HCT116 (cell line): ENCODE data around the gene OPALIN. TPM values are rescaled to one million over a fixed set of nuclear protein-coding genes. Genes with fewer than 3 reads are reported as not detected.

ENCODE experiments used
- ATAC-seq: fragments of 200-7000 bp; cut with Tn5 transposase; 2 replicates; pipeline ENCODE4 v1.9.1; 2020; ENCODE audit warnings: mild to moderate bottlenecking, moderate library complexity
- BruUV-seq: library from RNA; stranded (reverse); fragments of 400-500 nt; replicated peaks from 2 replicates; lab custom pipeline; 2021; lab: Mats Ljungman, UMichigan
- CTCF ChIA-PET: fragments of 300-600 bp; sonication (Branson Sonifier 250); formaldehyde crosslinking; loops from one replicate; lab custom pipeline; 2021; ENCODE audit warnings: antibody characterized with exemption; lab: Charles Lee
- POLR2A ChIA-PET: fragments of 300-600, 350-600 bp; sonication (Branson Sonifier 250); formaldehyde crosslinking; loops from one replicate; lab custom pipeline; 2021; ENCODE audit warnings: antibody characterized with exemption; lab: Charles Lee
- RAD21 ChIA-PET, 2 experiments: fragments of 300-600 bp; sonication (Branson Sonifier 250); formaldehyde crosslinking; loops; one replicate each; lab custom pipeline; 2023; ENCODE audit warnings: low total read pairs in 2 of 2; ENCODE audit not compliant: uncharacterized antibody in 2 of 2, unreplicated experiment in 2 of 2, low non-redundant PET in 1 of 2; lab: Charles Lee
- DNase-seq: peaks from one replicate; pipeline ENCODE4 v3.0.0-alpha.2; 2010; ENCODE audit warnings: low read depth, low spot score
- H2AFZ ChIP-seq: fragments of 200-600 bp; shearing (Covaris generic), sonication (generic); 2 replicates; pipeline ENCODE4 v1.6.1; 2017; ENCODE audit warnings: low read depth, mixed run types, mixed read lengths, antibody characterized with exemption, low read length; ENCODE audit not compliant: poor library complexity, severe bottlenecking
- H3K27ac ChIP-seq: 2 replicates; pipeline ENCODE4 v1.5.1; 2012; ENCODE audit warnings: low read depth, low read length
- H3K27me3 ChIP-seq: fragments of 200-600 bp; sonication (generic); 2 replicates; pipeline ENCODE4 v1.6.1; 2016; ENCODE audit warnings: mixed run types, low read length, mixed read lengths; ENCODE audit not compliant: insufficient read depth
- H3K36me3 ChIP-seq, 2 experiments: fragments of 200-500 bp in 1 of 2; fragments of 200-600 bp in 1 of 2; sonication (Bioruptor generic) in 1 of 2; sonication (generic) in 1 of 2; 2 replicates each; pipeline versions ENCODE4 v1.5.1 to v1.6.1; 2014 to 2016; ENCODE audit warnings: low read length in 2 of 2, inconsistent platforms in 1 of 2, mixed read lengths in 1 of 2, mixed run types in 1 of 2; ENCODE audit not compliant: insufficient read depth in 2 of 2, control insufficient read depth in 1 of 2
- H3K4me1 ChIP-seq, 2 experiments: fragments of 200-600 bp in 1 of 2; sonication (generic) in 1 of 2; 2 replicates each; pipeline versions ENCODE4 v1.5.1 to v1.6.1; 2012 to 2017; ENCODE audit warnings: low read length in 2 of 2, inconsistent platforms in 1 of 2, mild to moderate bottlenecking in 1 of 2, mixed read lengths in 1 of 2, mixed run types in 1 of 2, moderate library complexity in 1 of 2; ENCODE audit not compliant: insufficient read depth in 2 of 2, control insufficient read depth in 1 of 2
- H3K4me2 ChIP-seq: fragments of 200-600 bp; sonication (generic); 2 replicates; pipeline ENCODE4 v1.6.1; 2017; ENCODE audit warnings: mixed run types, low read length, mixed read lengths
- H3K4me3 ChIP-seq, 2 experiments: fragments of 200-600 bp in 1 of 2; sonication (generic) in 1 of 2; replicated peaks in 1 of 2; 2 replicates each; pipeline ENCODE4 v1.5.1; 2011 to 2016; ENCODE audit warnings: low read length in 2 of 2, control low read depth in 1 of 2, low read depth in 1 of 2, mild to moderate bottlenecking in 1 of 2, mixed read lengths in 1 of 2, mixed run types in 1 of 2
- H3K79me2 ChIP-seq: fragments of 200-600 bp; sonication (generic); 2 replicates; pipeline ENCODE4 v1.6.1; 2017; ENCODE audit warnings: mild to moderate bottlenecking, mixed run types, low read length, moderate library complexity, mixed read lengths; ENCODE audit not compliant: insufficient read depth
- H3K9ac ChIP-seq: fragments of 200-600 bp; sonication (generic); 2 replicates; pipeline ENCODE4 v1.6.1; 2016; ENCODE audit warnings: low read length, mixed read lengths
- H3K9me2 ChIP-seq: fragments of 200-600 bp; sonication (generic), shearing (Covaris generic); 2 replicates; pipeline ENCODE4 v1.6.1; 2017; ENCODE audit warnings: mixed run types, mild to moderate bottlenecking, moderate library complexity; ENCODE audit not compliant: insufficient read depth
- H3K9me3 ChIP-seq, 2 experiments: fragments of 200-500 bp in 1 of 2; fragments of 200-600 bp in 1 of 2; sonication (Bioruptor generic) in 1 of 2; sonication (generic) in 1 of 2; 2 replicates each; pipeline ENCODE4 v1.6.1; 2014 to 2017; ENCODE audit warnings: low read length in 2 of 2, mixed read lengths in 2 of 2, inconsistent platforms in 1 of 2, low read depth in 1 of 2, mild to moderate bottlenecking in 1 of 2, mixed run types in 1 of 2, moderate library complexity in 1 of 2; ENCODE audit not compliant: control insufficient read depth in 1 of 2, insufficient read depth in 1 of 2
- H4K20me1 ChIP-seq: fragments of 200-600 bp; sonication (generic), shearing (Covaris generic); 2 replicates; pipeline ENCODE4 v1.6.1; 2017; ENCODE audit warnings: mixed run types, mild to moderate bottlenecking, moderate library complexity; ENCODE audit not compliant: insufficient read depth
- ATF3 ChIP-seq: IDR thresholded peaks from 2 replicates; pipeline ENCODE4 v1.6.1; 2012
- CBX3 ChIP-seq: IDR thresholded peaks from 2 replicates; pipeline ENCODE4 v1.6.1; 2012; ENCODE audit warnings: low read depth
- EGR1 ChIP-seq: IDR thresholded peaks from 2 replicates; pipeline ENCODE4 v1.6.1; 2012; ENCODE audit warnings: low read depth
- EZH2 ChIP-seq: fragments of 200-600 bp; sonication (generic); IDR thresholded peaks from 2 replicates; pipeline ENCODE4 v1.6.1; 2017; ENCODE audit warnings: antibody characterized with exemption, mixed run types
- FOSL1 ChIP-seq: IDR thresholded peaks from 2 replicates; pipeline ENCODE4 v1.6.1; 2012; ENCODE audit warnings: low read depth
- JUND ChIP-seq: IDR thresholded peaks from 2 replicates; pipeline ENCODE4 v1.6.1; 2012
- MAX ChIP-seq: IDR thresholded peaks from 2 replicates; pipeline ENCODE4 v1.6.1; 2012
- POLR2A ChIP-seq: IDR thresholded peaks from 2 replicates; pipeline ENCODE4 v1.7.0; 2011; ENCODE audit warnings: borderline replicate concordance; ENCODE audit not compliant: insufficient read depth, insufficient read length; ENCODE audit errors: extremely low read depth
- POLR2AphosphoS5 ChIP-seq: IDR thresholded peaks from 2 replicates; pipeline ENCODE4 v1.6.1; 2011; ENCODE audit warnings: mild to moderate bottlenecking, low read depth, low read length, moderate library complexity
- RAD21 ChIP-seq: IDR thresholded peaks from 2 replicates; pipeline ENCODE4 v1.6.1; 2012; ENCODE audit warnings: low read depth, mild to moderate bottlenecking
- REST ChIP-seq: IDR thresholded peaks from 2 replicates; pipeline ENCODE4 v1.6.1; 2012; ENCODE audit warnings: low read depth
- SP1 ChIP-seq: IDR thresholded peaks from 2 replicates; pipeline ENCODE4 v1.6.1; 2012; ENCODE audit warnings: low read depth
- SRF ChIP-seq: IDR thresholded peaks from 2 replicates; pipeline ENCODE4 v1.6.1; 2012; ENCODE audit warnings: low read depth
- TCF7L2 ChIP-seq: IDR thresholded peaks from 2 replicates; pipeline ENCODE4 v1.7.0; 2011; ENCODE audit warnings: borderline replicate concordance, inconsistent platforms; ENCODE audit not compliant: insufficient read depth, insufficient read length; ENCODE audit errors: extremely low read depth
- YY1 ChIP-seq: IDR thresholded peaks from 2 replicates; pipeline ENCODE4 v1.6.1; 2011; ENCODE audit warnings: low read length, low read depth, moderate library complexity, mild to moderate bottlenecking; ENCODE audit not compliant: insufficient replicate concordance; ENCODE audit errors: extremely low read depth
- ZBTB33 ChIP-seq: IDR thresholded peaks from 2 replicates; pipeline ENCODE4 v1.6.1; 2011; ENCODE audit warnings: mild to moderate bottlenecking, low read length, moderate library complexity; ENCODE audit not compliant: insufficient replicate concordance; ENCODE audit errors: extremely low read depth
- ZFX ChIP-seq: fragments of 450-650 bp; IDR thresholded peaks from 2 replicates; pipeline ENCODE4 v1.6.1; 2017
- intact Hi-C: fragments of 100-400 bp; cut with micrococcal nuclease; formaldehyde crosslinking; loops from 2 replicates; pipeline ENCODE4 v1.10.0; 2022
- total RNA-seq: library from RNA; stranded (reverse); gene quantifications from one replicate; pipeline ENCODE4 v1.2.1, GENCODE V29; 2021; ENCODE audit not compliant: unreplicated experiment

The OPALIN gene
- total RNA-seq, 1 experiment from 2014 or later = not detected

- no peak overlapping the region for H2AFZ ChIP-seq
- H3K27ac ChIP-seq = no peak overlapping the region
- H3K27me3 ChIP-seq = peaks cover 39% of the 10 kb centered on the region
- no peak for ATAC-seq
- no peak overlapping the region for H3K4me3 ChIP-seq
- CTCF ChIA-PET = no interaction called here
- intact Hi-C loops = loop anchor here (10.0 kb wide), 2 partner anchors 153 to 253 kb away; partner anchors contain the start of gene CCNJ
- no TSS peak for BruUV-seq
- RAD21 ChIA-PET = no interaction called here
- no peak overlapping the region for H3K4me2 ChIP-seq
- TF ChIP-seq JUND (no peak), ZBTB33 (no peak), TCF7L2 (no peak), SRF (no peak), YY1 (no peak), EGR1 (no peak), MAX (no peak), POLR2A (no peak), POLR2AphosphoS5 (no peak), EZH2 (no peak), FOSL1 (no peak), SP1 (no peak), ZFX (no peak), ATF3 (no peak), REST (no peak), RAD21 (no peak), CBX3 (no peak)
- no peaks in the 10 kb centered on the region for H3K79me2 ChIP-seq
- H3K36me3 ChIP-seq = no peaks in the 10 kb centered on the region
- no peaks in the 10 kb centered on the region for H3K9me2 ChIP-seq
- no peaks in the 10 kb centered on the region for H4K20me1 ChIP-seq
- no peak for DNase-seq
- H3K9ac ChIP-seq = no peak overlapping the region
- H3K4me1 ChIP-seq = no peaks in the 10 kb centered on the region
- POLR2A ChIA-PET = no interaction called here
- H3K9me3 ChIP-seq = no peaks in the 10 kb centered on the region
Observed at GRCh38 chr10:96297486-96297885, 61.3 kb downstream of the OPALIN start.
